ENCODE data around the gene PRKX.
"Not testable (repeated sequence)": the region's sequence is repeated elsewhere in the genome, so short reads cannot be mapped to it uniquely, and the experiment has no call there.

DNA sequence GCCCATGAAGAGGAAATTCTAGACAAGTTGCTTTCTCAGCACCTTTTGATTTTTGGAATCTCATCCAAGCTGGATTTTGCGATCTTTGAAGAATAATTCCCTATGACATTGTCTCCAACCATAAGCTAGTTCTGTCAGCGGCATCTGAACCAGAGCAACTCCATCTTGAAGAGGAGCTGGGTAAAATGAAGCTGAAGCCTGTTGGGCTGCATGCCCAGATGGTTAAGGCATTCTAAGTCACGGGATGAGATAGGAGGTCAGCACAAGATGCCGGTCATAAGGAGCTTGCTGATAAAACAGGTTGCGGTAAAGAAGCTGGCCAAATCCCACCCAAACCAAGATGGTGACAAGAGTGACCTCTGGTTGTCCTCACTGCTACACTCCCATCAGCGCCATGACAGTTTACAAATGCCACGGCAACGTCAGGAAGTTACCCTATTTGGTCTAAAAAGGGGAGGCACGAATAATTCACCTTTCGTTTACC, 12.0 kb downstream of the PRKX start:
- TF ChIP-seq POLR2AphosphoS5, CTCF, POLR2A (IDR thresholded peaks at IDR 0.05): not testable (repeated sequence)
